GM12891 (cell line): ENCODE measurements around the gene MAN2A2.

ENCODE experiments used
- DNase-seq: peaks from one replicate; pipeline ENCODE4 v3.0.0; 2011; ENCODE audit warnings: low spot score; ENCODE audit not compliant: insufficient read length
- FAIRE-seq: peaks from 2 replicates; lab custom pipeline; 2011; peaks lifted over from hg19 to GRCh38; lab: Jason Lieb, UNC
- PAX5 ChIP-seq: IDR thresholded peaks from 2 replicates; pipeline ENCODE4 v1.6.1; 2011; ENCODE audit warnings: low read length, moderate library complexity, mild to moderate bottlenecking; ENCODE audit not compliant: insufficient read depth, severe bottlenecking
- POLR2A ChIP-seq: IDR thresholded peaks from 2 replicates; pipeline ENCODE4 v1.6.1; 2011; ENCODE audit warnings: low read depth, low read length, control low read depth
- POLR2AphosphoS5 ChIP-seq: IDR thresholded peaks from 2 replicates; pipeline ENCODE4 v1.6.1; 2011; ENCODE audit warnings: low read depth, low read length, control low read depth
- POU2F2 ChIP-seq: IDR thresholded peaks from 2 replicates; pipeline ENCODE4 v1.6.1; 2011; ENCODE audit warnings: low read depth, mild to moderate bottlenecking, control low read depth, low read length, moderate library complexity
- SPI1 ChIP-seq: IDR thresholded peaks from 2 replicates; pipeline ENCODE4 v1.6.1; 2011; ENCODE audit warnings: low read depth, low read length, control low read depth
- TAF1 ChIP-seq: IDR thresholded peaks from 2 replicates; pipeline ENCODE4 v1.6.1; 2011; ENCODE audit warnings: low read depth, low read length, control low read depth

The MAN2A2 gene

DNA sequence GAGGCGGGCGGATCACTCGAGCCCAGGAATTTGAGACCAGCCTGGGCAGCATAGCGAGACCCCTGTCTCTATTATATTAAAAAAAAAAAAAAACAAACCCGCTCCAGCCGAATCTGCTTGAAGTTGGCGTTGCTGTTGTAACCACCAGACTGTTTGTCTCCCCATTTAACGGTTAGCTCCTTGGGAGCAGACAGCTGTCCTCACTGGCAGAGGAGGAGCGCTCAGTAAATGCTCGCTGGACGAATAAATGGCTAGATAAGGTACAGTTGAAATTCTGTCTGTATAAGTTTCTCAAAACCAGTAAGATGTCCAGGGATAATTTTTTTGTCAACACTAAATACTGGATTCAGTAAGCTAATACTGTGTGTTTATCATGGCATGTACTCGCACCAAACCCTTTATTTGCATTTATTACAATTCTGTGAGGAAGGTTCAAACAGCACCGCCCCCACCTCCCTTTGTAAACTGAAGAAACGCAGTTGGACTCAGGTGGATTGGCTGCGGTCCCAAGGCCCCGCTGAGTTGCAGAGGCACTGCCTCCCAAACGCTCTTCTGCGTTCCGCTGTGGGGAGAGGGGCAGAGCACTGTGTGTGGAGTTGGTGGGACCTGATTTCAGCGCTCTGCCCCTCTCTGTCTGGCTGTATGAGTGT is 52.6 kb downstream of the MAN2A2 start:
- no peak for FAIRE-seq
- no peak for DNase-seq
- TF ChIP-seq POLR2AphosphoS5 (no peak), POLR2A (no peak), TAF1 (no peak), POU2F2 (no peak), PAX5 (no peak), SPI1 (no peak)

DNA sequence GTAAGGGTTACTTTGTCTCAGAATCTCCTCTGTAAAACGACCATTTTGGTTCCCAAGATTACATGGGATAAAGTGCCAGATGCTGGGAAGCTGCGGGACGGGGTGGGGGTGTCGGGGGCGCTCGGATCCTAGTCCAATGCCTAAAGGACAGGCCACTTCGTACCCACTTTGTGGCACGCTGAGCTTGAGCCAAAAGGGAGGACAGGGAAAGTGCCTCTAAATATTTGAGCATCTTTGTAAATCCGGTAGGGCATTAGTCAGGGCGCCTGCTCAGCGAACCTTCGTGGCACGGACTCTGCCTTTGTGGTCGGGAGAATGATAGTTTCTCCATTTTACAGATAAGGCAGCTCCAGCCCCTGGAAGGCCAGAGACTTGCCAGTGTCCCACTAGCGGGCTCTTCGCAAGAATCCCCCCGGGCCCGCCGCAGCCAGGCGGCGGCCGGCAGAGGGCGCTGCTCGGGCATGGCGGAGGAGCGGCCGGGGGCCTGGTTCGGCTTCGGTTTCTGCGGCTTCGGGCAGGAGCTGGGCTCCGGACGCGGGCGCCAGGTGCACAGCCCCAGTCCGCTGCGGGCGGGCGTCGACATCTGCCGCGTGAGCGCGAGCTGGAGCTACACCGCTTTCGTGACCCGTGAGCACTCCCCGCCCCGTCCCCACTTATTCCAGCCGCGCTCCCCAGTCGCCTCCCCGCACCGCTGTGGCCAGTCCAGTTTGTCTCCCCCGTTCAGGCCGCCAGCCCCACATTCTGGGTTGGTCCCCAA is 53.4 kb downstream of the MAN2A2 start:
- FAIRE-seq (peak; percentile 86), DNase-seq (peak; percentile 90)
- TF ChIP-seq POLR2A (no peak), POLR2AphosphoS5 (no peak), SPI1 (no peak), POU2F2 (no peak), TAF1 (no peak), PAX5 (no peak)

DNA sequence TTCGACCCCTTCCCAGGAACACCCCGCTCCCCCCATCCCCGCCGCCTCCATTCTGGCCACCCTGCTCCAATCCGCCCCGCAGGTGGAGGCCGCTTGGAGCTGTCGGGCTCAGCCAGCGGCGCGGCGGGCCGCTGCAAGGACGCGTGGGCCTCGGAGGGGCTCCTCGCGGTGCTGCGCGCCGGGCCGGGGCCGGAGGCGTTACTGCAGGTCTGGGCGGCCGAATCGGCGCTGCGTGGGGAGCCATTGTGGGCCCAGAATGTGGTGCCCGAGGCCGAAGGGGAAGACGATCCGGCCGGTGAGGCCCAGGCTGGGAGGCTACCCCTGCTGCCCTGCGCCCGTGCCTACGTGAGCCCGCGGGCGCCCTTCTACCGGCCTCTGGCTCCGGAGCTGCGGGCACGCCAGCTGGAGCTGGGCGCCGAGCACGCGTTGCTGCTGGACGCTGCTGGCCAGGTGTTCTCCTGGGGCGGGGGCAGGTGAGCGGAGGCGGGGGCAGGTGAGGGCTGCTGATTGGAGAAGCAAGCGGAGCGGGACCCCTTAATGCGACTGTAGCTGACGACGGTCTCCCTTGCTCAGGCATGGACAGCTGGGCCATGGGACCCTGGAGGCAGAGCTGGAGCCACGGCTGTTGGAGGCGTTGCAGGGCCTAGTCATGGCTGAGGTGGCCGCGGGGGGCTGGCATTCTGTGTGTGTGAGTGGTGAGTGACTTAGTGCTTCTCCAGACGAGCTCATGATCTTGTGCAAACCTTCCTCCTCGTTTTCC is 54.1 kb downstream of the MAN2A2 start:
- TF ChIP-seq PAX5 (no peak), SPI1 (no peak), POLR2A (no peak), POLR2AphosphoS5 (no peak)
- FAIRE-seq (peak; percentile 59), DNase-seq (no peak)

DNA sequence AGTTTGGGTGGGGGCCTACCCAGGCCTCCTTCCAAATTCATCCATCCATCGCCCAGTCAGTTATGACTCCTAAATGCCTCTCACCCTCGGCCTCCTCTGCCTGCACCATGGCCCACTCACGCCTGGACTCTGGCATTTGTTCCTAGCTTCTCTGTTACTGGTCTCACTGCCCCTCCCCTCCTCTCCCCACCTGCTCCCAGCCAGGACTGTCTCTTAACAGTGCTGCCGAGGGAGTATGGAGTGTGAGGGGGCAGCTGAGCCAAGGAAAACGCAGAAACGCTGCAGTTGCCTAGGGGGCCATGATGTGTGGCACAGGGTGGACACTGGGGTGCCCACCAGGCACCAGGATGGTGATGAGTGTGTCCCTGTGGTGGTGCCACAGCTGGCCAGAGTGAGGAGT is 54.7 kb downstream of the MAN2A2 start:
- DNase-seq (no peak), FAIRE-seq (peak; percentile 16)
- TF ChIP-seq POLR2AphosphoS5: no peak
- no peak for TF ChIP-seq PAX5
- no peak for TF ChIP-seq POLR2A
- TF ChIP-seq SPI1: no peak
- no peak for TF ChIP-seq POU2F2
- TF ChIP-seq TAF1: no peak

DNA sequence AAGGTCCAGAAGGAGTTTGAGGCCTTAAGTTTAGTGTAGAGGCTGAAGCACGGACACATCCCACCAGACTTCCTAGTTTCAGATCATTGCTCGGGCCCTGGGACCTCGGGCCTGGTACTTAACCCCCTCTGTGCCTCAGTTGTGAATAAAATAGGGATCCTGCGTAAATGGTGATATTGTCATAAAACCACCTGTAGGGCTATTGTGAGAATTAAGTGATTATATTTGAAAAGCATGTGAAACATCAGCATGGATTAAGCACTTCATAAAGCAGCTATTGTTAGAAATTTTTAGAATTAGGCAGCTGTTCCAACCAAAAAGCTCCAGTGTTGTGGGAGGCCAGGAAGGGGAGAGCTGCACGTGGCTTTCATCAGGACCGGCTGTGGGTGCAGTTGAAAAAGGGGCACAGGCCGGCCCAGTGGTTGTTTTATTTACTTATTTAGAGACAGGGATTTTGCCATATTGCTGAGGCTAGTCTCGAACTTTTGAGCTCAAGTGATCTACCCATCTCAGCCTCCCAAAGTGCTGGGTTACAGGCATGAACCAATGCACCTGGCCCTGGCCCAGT is 56.0 kb downstream of the MAN2A2 start:
- no peak for TF ChIP-seq POU2F2
- TF ChIP-seq SPI1: no peak
- TF ChIP-seq POLR2AphosphoS5: no peak
- TF ChIP-seq POLR2A: no peak
- no peak for TF ChIP-seq PAX5
- TF ChIP-seq TAF1: no peak
- DNase-seq: no peak
- no peak for FAIRE-seq

DNA sequence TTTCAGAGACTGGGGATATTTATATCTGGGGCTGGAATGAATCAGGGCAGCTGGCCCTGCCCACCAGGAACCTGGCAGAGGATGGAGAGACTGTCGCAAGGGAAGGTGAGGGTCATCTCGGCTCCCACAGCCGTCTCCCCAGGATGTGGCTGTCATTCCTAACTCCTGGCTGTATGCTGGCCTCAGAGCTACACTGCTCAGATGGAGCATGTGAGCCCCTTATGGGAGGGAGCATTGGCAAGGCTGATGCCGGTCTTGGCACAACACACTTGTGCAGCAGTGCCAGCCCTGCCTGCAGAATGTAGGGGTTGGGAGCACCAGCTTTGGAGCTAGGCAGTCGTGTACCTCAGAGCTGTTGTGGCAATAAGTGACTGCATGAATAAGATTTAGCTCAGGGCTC is 56.8 kb downstream of the MAN2A2 start:
- FAIRE-seq: no peak
- TF ChIP-seq SPI1: no peak
- TF ChIP-seq POU2F2: no peak
- no peak for TF ChIP-seq POLR2A
- TF ChIP-seq POLR2AphosphoS5: no peak
- no peak for TF ChIP-seq TAF1
- TF ChIP-seq PAX5: no peak
- no peak for DNase-seq

DNA sequence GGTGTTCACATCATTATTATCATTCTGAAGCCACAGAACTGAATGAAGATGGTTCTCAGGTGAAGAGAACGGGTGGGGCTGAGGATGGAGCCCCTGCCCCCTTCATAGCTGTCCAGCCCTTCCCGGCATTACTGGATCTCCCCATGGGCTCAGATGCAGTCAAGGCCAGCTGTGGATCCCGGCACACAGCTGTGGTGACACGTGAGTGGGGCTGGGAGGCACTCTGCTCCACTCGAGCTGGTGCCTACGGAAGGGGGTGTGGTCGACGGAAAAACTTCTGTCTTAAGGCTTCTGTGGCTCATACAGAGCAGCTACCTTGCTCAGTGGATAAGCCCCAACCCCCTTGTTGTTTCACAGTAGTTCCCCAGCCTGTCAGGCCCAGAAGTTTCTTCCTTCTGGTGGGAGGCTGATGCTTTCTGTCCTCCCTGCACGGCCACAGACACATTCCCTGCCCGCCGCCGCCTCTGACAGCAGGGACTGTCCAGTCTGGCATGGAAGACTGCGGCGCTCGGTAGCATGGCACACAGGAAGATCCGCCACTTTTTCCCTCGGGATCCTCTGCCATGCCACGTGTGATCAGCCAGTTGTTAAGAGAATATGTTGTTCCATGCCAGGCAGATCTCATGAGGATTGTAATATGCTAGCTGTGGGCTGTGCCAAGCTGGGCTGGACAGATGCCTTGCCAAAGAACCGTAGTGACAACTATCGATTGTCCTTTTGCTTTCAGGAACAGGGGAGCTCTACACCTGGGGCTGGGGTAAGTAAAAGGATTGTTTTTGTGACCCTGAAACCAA is 57.4 kb downstream of the MAN2A2 start:
- TF ChIP-seq POLR2AphosphoS5 (no peak), TAF1 (no peak), POU2F2 (no peak), PAX5 (no peak), SPI1 (no peak), POLR2A (no peak)
- FAIRE-seq (no peak), DNase-seq (no peak)

DNA sequence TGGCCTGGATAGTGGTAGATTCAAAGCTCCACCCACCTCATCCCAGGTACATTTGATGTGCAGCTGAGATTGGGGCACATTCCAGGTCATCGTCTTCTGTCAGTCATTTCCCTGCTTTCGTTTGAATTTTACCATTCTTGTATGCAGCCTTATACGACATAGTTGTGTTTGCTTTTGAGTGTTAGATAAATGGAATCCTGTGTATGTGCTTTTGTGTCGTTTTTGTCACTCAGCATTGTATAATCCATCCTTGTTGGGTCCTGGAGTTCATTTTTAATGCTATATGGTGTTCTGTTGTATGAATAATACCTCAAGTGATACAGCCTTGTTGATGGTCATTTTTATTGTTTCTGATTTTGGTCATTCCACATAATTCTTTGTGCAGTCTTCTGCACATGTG is 58.9 kb downstream of the MAN2A2 start:
- TF ChIP-seq POLR2A (0 out of 2 replicates have a peak, but pooled peaks have one; percentile 36), POU2F2 (no peak)
- no peak for FAIRE-seq
- no peak for DNase-seq

DNA sequence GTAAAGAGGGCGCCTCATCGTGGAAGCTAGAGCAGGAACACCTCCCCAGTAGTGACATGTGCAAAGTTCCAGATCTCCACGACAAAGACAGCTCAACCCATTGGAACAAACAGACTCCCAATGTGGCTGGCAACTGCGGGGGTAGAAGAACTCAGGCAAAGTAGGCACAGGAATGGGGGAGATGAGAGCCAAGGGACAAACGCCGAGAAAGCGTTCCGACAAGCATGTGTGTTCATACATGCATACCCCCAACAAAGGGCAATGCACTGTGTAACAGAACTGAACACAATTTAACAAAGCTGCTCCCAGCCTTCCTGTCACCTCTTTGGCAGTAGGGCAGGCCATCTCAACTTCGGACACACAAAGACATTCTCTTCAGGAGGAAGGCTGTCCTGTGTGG is 63.2 kb downstream of the MAN2A2 start:
- FAIRE-seq: no peak
- no peak for TF ChIP-seq PAX5
- TF ChIP-seq POLR2A: 0 out of 2 replicates have a peak, but pooled peaks have one; percentile 23
- TF ChIP-seq POLR2AphosphoS5: no peak
- no peak for TF ChIP-seq SPI1
- no peak for TF ChIP-seq POU2F2
- TF ChIP-seq TAF1: no peak
- DNase-seq: no peak
